B cell (primary cell): Measurements from ENCODE around the gene SAMSN1. TPM values are rescaled to one million over a fixed set of nuclear protein-coding genes. Genes with fewer than 3 reads are reported as not detected.

Source experiments
- ATAC-seq: fragments of 200-7000 bp; cut with Tn5 transposase; one replicate; pipeline ENCODE4 v1.10.0; 2021; ENCODE audit warnings: low read depth, mild to moderate bottlenecking, moderate number of reproducible peaks, moderate library complexity
- CTCF ChIA-PET: fragments of 350-600 bp; sonication (Branson Sonifier 250); formaldehyde crosslinking; loops from one replicate; lab custom pipeline; 2021; ENCODE audit warnings: antibody characterized with exemption, inconsistent platforms; lab: Charles Lee
- POLR2A ChIA-PET: fragments of 350-600 bp; sonication (Branson Sonifier 250); formaldehyde crosslinking; loops from one replicate; lab custom pipeline; 2021; ENCODE audit warnings: antibody characterized with exemption; lab: Charles Lee
- DNase-seq: peaks from one replicate; pipeline ENCODE4 v3.0.0; 2013
- H2AFZ ChIP-seq: 2 replicates; pipeline ENCODE4 v1.6.1; 2012; ENCODE audit warnings: mild to moderate bottlenecking, low read depth, low read length; ENCODE audit not compliant: insufficient read depth, poor library complexity, severe bottlenecking
- H3K27ac ChIP-seq, 2 donors: 1 replicate in 1 of 2; 2 replicates in 1 of 2; pipeline ENCODE4 v1.5.1; 2012 to 2013; ENCODE audit warnings: low read length in 2 of 2, mild to moderate bottlenecking in 2 of 2, moderate library complexity in 1 of 2
- H3K27me3 ChIP-seq, 4 experiments: fragments of 200-600 bp in 1 of 4; sonication (generic) in 1 of 4; replicated peaks in 1 of 4; 1 replicate in 2 of 4; 2 replicates in 2 of 4; pipeline versions ENCODE4 v1.6.1 to v1.7.0; 2013 to 2016; ENCODE audit warnings: low read length in 3 of 4, mild to moderate bottlenecking in 2 of 4, mixed read lengths in 1 of 4, moderate library complexity in 1 of 4; ENCODE audit not compliant: insufficient read depth in 4 of 4, control insufficient read depth in 3 of 4; ENCODE audit errors: control extremely low read depth in 1 of 4
- H3K36me3 ChIP-seq, 2 experiments: replicated peaks in 1 of 2; 1 replicate in 1 of 2; 2 replicates in 1 of 2; pipeline versions ENCODE4 v1.6.1 to v1.7.1; 2013; ENCODE audit warnings: low read length in 1 of 2; ENCODE audit not compliant: insufficient read depth in 2 of 2, control insufficient read depth in 1 of 2; ENCODE audit errors: control extremely low read depth in 1 of 2, extremely low read depth in 1 of 2
- H3K4me1 ChIP-seq, 2 donors: fragments of 200-600 bp in 1 of 2; sonication (generic) in 1 of 2; 1 replicate in 1 of 2; 2 replicates in 1 of 2; pipeline versions ENCODE4 v1.5.1 to v1.6.1; 2013 to 2017; ENCODE audit warnings: low read length in 2 of 2; ENCODE audit not compliant: control insufficient read depth in 2 of 2, insufficient read depth in 2 of 2
- H3K4me2 ChIP-seq: replicated peaks from 2 replicates; pipeline ENCODE3; 2012; ENCODE audit warnings: mild to moderate bottlenecking, low read depth, low read length; ENCODE audit not compliant: poor library complexity, severe bottlenecking
- H3K4me3 ChIP-seq, 5 experiments: fragments of 200-600 bp in 1 of 5; sonication (generic) in 1 of 5; 1 replicate in 3 of 5; 2 replicates in 2 of 5; pipeline versions ENCODE4 v1.5.1 to v1.7.0; 2011 to 2016; ENCODE audit warnings: low read length in 4 of 5, mild to moderate bottlenecking in 4 of 5, low read depth in 2 of 5, control low read depth in 1 of 5, moderate library complexity in 1 of 5; ENCODE audit not compliant: insufficient read depth in 1 of 5; ENCODE audit errors: control extremely low read depth in 1 of 5, extremely low read depth in 1 of 5
- H3K79me2 ChIP-seq: fragments of 200-600 bp; sonication (generic); one replicate; pipeline ENCODE4 v1.6.0; 2016; ENCODE audit warnings: low read length; ENCODE audit not compliant: control insufficient read depth, insufficient read depth
- H3K9ac ChIP-seq: fragments of 200-600 bp; sonication (generic); 2 replicates; pipeline ENCODE4 v1.6.1; 2017; ENCODE audit warnings: mild to moderate bottlenecking, low read length, moderate library complexity
- H3K9me3 ChIP-seq, 3 donors: one replicate each; pipeline versions ENCODE4 v1.6.1 to v1.7.1; 2013; ENCODE audit warnings: low read length in 2 of 3; ENCODE audit not compliant: control insufficient read depth in 2 of 3, insufficient read depth in 1 of 3; ENCODE audit errors: control extremely low read depth in 1 of 3
- H4K20me1 ChIP-seq: 2 replicates; pipeline ENCODE4 v1.6.0; 2012; ENCODE audit warnings: mild to moderate bottlenecking, low read length; ENCODE audit not compliant: insufficient read depth, control insufficient read depth, poor library complexity, severe bottlenecking
- H3K27ac Mint-ChIP-seq: one replicate; pipeline ENCODE4 v1.8.0; 2021; ENCODE audit warnings: mixed read lengths
- H3K27me3 Mint-ChIP-seq: one replicate; pipeline ENCODE4 v1.8.0; 2021; ENCODE audit warnings: mixed read lengths
- H3K4me1 Mint-ChIP-seq: one replicate; pipeline ENCODE4 v1.8.0; 2021; ENCODE audit warnings: mixed read lengths
- H3K4me3 Mint-ChIP-seq: one replicate; pipeline ENCODE4 v1.8.0; 2021; ENCODE audit warnings: mixed read lengths
- H3K9me3 Mint-ChIP-seq: one replicate; pipeline ENCODE4 v1.8.0; 2022; ENCODE audit warnings: mixed read lengths; ENCODE audit not compliant: insufficient read depth
- CTCF ChIP-seq: fragments of 200-600 bp; IDR thresholded peaks from one replicate; pipeline ENCODE4 v1.8.0; 2022; ENCODE audit warnings: antibody characterized with exemption, mild to moderate bottlenecking
- EZH2 ChIP-seq: IDR thresholded peaks from 2 replicates; pipeline ENCODE4 v1.6.1; 2012; ENCODE audit warnings: borderline replicate concordance, low read depth, mild to moderate bottlenecking, moderate library complexity, low read length; ENCODE audit not compliant: insufficient read depth, poor library complexity, severe bottlenecking
- WGBS: methylation state at CpG from one replicate; pipeline ENCODE4 v1.1.5; 2013; ENCODE audit warnings: missing lambda C conversion rate; ENCODE audit not compliant: insufficient coverage; 5-methylcytosine and 5-hydroxymethylcytosine counted together
- intact Hi-C: fragments of 100-400 bp; cut with micrococcal nuclease; formaldehyde crosslinking; loops from one replicate; pipeline ENCODE4 v1.10.0; 2022
- polyA plus RNA-seq: library from polyadenylated mRNA; depleted of rRNA; stranded (reverse); fragments of >200 nt; gene quantifications from 2 replicates; pipeline ENCODE4 v1.2.3, GENCODE V29; 2012
- total RNA-seq, 2 donors: library from RNA; stranded (reverse); fragments of 120-200 nt in 1 of 2; gene quantifications; 1 replicate in 1 of 2; 2 replicates in 1 of 2; pipeline versions ENCODE4 v1.2.3 to v1.2.4, GENCODE V29; 2013 to 2022

The SAMSN1 gene
- total and polyA plus RNA-seq, 2 donors (not counting 1 experiment from before 2014, with no cell fraction given), result 8.7 to 53.1 TPM

DNA sequence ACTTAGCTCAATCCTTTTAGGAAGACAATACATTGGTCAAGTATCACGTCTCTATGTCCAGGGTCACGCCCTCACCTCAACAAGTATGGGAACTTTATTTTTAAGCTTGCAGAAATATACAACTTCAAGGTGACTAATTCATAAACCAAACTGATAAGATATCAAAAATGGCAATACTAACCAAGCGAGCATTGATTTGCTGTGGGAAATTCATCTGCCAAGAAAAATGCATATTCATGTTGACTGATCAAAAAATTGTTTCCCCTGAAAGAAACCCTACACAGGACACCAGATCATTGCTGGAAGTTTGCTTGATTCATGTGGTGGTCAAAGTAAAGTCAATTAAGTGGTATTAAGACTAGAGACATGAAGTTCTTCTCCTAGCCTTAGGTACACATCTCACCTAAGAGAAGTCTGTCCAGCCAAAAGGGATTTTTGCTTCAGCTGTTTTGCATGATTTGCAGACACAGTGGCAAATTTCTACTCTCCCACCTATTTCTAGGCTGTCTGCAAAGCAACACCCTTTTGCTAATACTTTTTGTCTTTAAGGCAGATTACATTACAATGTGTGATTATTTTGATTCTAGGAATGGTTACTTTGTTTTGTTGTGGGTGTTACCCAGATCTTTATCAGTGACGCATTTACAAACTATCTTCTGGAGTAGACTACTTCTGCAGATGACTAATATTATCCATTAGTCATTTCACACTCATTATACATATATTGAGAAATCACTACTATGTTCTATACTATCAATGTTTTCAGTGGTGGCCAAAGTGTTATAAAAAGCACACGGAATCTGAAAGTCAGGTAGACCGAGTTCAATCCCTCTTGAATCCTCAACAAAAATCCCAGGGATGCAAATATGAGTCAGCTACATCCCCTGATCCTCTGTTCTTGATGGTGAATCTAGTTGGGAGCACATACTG is 12.4 kb downstream of the SAMSN1 start:
- POLR2A ChIA-PET, result interaction anchor here (1.1 kb wide), 1 partner anchor 13 kb away, joined by 3 read pairs; no protein-coding TSS in a partner anchor
- peak; percentile 76 for DNase-seq
- intact Hi-C loops, result loop anchor here (1.0 to 10.0 kb wide), 4 partner anchors 9 to 1201 kb away; partner anchors contain the start of gene SAMSN1

More for the DNA sequence above, 12.4 kb downstream of the SAMSN1 start:
- H2AFZ ChIP-seq, result no peak overlapping the region
- H3K9me3 Mint-ChIP-seq, result peaks cover 3% of the 10 kb centered on the region
- H3K79me2 ChIP-seq, result peaks cover 79% of the 10 kb centered on the region
- peak overlapping the region; percentile 81 for H3K4me3 Mint-ChIP-seq
- peak overlapping the region; percentile 55 for H3K9ac ChIP-seq
- H3K27ac ChIP-seq, result peak overlapping the region; percentile 77 to 92
- H3K27ac Mint-ChIP-seq, result peak overlapping the region; percentile 95
- no peak for TF ChIP-seq EZH2
- no peak for TF ChIP-seq CTCF
- H3K27me3 Mint-ChIP-seq, result no peaks in the 10 kb centered on the region
- peak overlapping the region; percentile 63 for H3K4me2 ChIP-seq
- H3K27me3 ChIP-seq, result no peaks in the 10 kb centered on the region
- CTCF ChIA-PET, result interaction anchor here (1.1 to 1.7 kb wide), 4 partner anchors 8 to 204 kb away, joined by 3 to 8 read pairs (median 4); no protein-coding TSS in a partner anchor
- ATAC-seq, result peak; percentile 77
- WGBS, result no CpG with 5 or more reads among the region's 6 CpGs
- H3K4me3 ChIP-seq, result peak overlapping the region in 4 of 5 experiments; percentile 13 to 54 (median 30)
- peaks cover 22 to 31% of the 10 kb centered on the region in 2 donors for H3K4me1 ChIP-seq
- H3K9me3 ChIP-seq, result peaks cover 0 to 2% (median 2%) of the 10 kb centered on the region in 3 donors
- peaks cover 58% of the 10 kb centered on the region for H3K4me1 Mint-ChIP-seq
- H4K20me1 ChIP-seq, result no peaks in the 10 kb centered on the region
- peaks cover 0 to 5% of the 10 kb centered on the region in 2 experiments for H3K36me3 ChIP-seq
